T-helper 2 cell treated with Interferon-gamma antibody and Interleukin-4, amounts not matched to agents 100 ng/mL and 5 ng/mL, for 36 hours (primary cell): ENCODE data around the gene ATF7IP. TPM values are rescaled to one million over a fixed set of nuclear protein-coding genes. Genes with fewer than 3 reads are reported as not detected.

ENCODE experiments used
- intact Hi-C: fragments of 100-400 bp; cut with micrococcal nuclease; formaldehyde crosslinking; loops from one replicate; pipeline ENCODE4 v1.15.1; 2023
- total RNA-seq: library from RNA; stranded (reverse); gene quantifications from 2 replicates; pipeline ENCODE4 v1.2.3, GENCODE V29; 2022

ATF7IP gene
- total RNA-seq, 1 donor from 2014 or later: 99.2 TPM

DNA sequence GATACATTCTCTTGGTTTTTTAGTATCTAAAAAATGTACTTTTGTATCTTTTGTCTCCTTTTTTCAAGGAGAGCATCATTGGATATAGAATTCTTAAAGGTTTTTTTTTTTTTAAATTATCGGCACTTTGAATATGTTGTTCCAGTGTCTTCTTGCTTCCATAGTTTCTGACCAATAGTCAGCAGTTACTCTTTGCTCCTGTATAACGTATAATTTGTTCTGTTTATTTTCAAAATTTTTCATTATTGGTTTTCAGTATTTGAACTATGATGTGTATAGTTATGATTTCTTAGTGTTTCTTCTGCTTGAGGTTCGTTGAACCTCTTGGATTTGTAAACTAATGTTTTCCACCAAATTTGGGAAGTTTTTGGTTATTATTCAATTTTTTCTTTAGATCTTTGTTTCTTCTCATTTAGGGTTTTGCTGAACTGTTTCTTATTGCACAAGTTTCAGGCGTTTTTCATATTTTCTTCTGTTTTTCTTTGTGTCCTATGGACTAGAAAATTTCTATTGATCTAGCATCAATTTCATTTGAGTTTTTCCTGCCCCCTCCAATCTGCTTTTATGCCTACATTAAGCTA lies 108.3 kb downstream of the ATF7IP start:
- intact Hi-C loops: no loop called here

DNA sequence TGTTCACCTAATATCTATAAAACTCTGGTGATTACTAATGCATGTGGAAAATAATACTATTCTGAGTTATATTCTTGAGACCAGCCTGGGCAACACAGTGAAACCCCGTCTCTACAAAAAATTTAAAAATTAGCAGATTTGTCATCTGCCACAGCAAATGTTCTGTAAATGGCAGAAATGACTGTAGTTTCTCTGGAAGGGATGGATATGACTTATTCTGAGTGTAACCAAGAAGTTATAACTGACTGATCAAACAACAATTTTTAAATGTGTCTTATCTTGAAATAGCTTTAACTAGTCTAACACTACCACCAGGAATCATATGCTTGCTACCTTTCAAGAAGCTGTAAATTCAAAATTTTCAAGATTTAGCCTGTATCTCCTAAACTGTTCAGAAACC lies 113.5 kb downstream of the ATF7IP start:
- intact Hi-C loops: no loop called here

DNA sequence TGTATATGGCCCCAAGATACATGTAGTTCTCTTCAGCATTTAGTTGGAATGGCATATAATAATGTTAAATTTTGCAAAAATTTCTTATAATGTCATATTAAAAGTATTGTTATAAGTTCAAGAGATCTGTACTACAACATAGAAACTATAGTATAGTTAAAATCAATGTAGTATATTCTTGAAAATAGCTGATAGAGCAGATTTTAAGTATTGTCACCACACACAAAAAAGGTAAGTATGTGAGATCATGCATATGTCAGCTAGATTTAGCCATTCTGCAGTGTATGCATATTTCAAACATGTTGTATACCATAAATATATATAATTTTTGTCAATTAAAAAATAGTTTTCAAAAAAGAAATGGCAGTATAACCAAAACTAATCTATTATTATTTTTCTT lies 115.7 kb downstream of the ATF7IP start:
- intact Hi-C loops: no loop called here

DNA sequence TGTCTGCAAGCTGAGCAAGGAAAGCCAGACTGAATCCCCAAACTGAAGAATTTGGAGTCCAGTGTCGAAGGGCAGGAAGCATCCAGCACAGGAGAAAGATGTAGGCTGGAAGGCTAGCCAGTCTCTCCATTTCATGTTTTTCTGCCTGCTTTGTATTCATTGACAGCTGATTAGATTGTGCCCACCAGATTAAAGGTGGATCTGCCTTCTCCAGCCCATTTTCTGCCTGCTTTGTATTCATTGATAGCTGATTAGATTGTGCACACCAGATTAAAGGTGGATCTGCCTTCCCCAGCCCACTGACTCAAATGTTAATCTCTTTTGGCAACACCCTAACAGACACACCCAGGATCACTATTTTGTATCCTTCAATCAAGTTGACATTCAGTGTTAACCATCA lies 116.9 kb downstream of the ATF7IP start:
- intact Hi-C loops: no loop called here

DNA sequence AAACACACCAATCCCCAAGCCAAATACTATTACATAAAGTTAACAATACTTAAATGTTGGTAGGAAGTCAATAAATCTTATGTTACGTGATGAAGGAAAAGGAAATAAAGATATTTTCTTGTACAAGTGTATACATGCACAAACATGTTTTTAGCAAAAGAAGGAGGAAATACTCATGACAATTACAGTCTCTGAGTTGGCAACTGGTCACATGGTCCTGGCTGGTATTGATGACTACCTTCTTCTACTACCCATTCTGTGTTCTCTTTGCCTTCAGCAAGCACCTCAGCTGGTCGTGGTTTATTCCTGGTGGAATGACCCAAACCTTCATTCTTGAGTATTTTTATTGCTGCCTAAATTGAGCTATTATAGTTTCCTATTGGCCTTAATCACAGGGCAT lies 117.4 kb downstream of the ATF7IP start:
- intact Hi-C loops: no loop called here

DNA sequence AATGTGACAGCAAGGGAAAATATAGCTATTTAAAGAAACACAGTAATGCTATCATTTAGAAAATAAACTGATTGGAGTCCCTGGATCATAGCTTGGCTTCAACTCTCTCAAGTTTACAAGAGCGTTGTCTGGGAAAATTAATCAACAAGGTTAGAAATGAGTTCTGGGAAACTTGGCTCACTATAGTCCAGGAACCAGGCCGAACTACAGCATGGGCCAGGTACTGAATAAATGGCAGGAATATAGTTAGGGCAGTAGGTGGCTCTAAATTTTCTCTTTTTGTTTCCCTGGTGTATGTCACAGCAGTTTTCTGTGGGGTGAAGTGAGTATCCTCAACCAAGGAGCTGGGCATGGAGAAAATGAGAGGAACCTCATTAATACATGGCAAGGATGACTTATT lies 129.8 kb downstream of the ATF7IP start:
- intact Hi-C loops: no loop called here

DNA sequence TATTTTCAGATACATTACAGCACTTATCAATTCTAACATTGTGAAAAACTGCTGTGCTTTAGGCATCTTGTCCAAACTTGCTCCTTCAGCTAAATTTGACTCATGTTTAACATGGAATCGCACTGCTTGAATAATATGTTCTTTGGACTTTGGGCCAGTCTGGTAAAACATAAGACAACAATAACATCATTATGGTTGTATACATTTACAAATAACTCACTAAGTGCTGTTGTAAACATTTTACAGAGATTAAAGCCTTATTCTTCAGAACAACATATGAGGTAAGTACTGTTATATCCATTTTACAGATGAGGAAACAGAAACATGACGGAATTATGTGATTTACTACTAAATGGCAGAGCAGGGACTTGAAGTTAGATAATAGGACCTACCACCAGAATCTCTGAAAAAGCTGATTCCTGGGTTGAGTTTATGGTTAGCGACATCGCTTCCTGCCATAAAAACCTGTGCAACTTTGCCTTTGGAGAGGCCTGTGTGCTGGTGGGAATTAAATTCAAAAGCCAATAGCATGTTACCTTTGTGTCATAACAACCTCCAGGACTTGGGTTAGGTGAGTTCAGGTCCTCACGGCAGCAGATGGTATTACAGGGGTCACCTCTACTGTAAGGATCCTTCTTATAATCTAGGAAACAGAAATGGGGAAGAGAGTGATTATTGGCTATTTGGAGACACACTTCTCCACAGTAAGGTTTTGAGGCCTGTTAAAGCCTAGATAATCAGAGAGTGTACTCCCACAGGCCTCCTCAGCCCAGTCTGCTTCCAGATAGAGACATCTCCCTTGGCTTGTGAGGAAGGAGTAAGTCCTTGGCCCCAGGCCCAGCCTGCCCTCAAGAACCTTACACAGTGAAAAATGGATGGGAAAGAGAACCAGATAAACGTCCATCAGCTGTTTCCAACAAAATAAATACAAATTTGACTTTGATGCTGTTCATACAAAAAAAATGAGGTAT lies 140.4 kb downstream of the ATF7IP start:
- intact Hi-C loops: no loop called here

DNA sequence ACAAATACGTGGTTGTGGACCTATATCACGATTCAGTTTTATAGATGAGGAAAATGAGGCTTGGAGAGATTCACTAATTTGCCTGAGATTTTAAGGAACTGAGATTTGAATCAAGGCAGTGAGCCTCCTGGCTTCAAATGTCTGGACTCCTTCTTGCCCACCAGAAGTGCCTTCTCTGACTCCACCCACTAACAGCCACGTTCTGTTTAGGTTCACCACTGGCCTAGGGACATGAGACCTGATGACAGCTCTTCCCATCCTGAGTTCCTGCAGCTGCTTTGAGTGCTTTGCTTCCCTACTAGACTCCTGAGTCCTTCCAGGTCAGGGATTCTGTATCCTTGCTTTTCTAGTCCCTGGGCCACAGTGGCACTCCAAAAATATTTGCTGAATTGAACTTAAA lies 145.1 kb downstream of the ATF7IP start:
- intact Hi-C loops: no loop called here

DNA sequence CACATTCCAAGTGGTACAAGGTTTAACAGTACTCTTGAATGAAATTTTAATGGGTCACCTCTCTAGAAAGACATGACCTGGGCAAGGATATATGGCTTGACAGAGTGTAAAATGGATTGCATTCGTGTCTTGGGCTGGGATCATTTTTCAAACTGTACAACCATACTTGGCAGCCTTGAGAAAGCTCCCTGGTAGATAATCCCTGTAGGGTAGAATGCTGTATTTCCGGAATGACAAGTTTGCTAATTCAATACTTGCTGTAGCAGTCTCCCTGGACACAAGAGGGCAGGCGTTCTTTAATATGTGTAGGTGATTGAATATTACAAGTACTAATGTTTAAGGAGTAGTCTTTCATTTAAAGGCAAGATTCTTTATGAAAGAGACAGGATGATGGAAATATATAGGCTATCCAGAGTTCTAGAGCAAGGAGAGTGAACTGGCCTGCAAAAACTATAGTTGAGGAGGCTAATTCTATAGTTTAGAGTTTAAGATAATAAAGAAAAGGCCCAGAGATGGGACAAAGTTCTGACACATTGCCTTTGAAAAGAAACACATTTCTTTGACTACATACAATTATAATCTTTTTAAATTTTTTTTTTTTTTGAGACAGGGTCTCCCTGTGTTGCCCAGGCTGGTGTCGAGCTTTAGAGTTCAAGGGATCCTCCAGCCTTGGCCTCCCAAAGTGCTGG lies 148.8 kb downstream of the ATF7IP start:
- intact Hi-C loops: no loop called here

DNA sequence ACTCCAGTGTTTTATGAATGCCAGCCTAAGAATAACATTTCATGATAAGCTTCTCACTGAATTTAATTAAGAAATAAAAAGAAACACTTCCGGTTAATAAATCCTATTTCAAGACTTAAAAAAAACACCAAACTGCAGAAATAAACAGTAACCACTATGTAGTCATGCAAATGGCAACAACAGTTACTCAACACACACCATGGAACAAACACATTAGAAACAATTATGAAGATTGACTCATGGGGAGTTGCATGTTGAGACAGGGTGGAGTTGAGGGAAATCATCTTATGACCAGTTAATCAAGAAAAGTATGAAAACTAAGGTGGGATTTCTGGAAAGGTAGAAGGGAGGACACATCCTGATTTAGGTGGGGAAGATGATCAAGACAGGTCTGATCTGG lies 149.5 kb downstream of the ATF7IP start:
- intact Hi-C loops: no loop called here

DNA sequence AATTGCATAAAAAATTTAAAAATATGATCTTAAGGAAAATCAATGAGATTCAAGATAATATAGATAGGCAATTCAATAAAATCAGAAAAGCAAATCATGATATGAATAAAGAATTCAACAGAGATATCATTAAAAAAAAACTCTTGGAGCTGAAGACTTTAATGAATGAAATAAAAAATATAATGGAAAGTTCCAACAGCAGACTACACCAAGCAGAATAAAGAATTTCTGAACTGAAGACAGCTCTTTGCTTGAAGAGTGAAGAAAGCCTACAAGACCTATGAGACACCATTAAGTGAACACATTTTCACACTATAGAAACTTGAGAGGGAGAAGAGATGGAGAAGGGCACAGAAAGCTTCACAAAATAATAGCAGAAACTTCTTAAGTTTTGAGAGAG lies 156.3 kb downstream of the ATF7IP start:
- intact Hi-C loops: no loop called here

DNA sequence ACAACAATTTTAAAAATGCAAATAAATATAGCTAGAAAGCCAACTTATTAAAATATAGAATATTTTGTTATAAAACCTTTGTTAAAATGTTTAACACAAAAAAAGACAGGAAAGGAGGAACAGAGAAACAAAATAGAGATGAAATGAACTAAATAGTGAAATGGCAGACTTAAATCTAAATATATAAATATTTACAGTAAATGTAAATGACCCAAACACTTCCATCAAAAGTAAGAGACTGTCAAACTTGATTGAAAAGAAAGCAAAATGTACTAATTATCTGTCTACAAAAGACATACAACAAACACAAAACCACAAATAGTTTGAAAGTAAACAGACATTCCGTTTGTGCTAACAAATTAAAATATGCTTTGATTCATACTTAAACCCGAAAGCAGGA lies 160.5 kb downstream of the ATF7IP start:
- intact Hi-C loops: no loop called here

DNA sequence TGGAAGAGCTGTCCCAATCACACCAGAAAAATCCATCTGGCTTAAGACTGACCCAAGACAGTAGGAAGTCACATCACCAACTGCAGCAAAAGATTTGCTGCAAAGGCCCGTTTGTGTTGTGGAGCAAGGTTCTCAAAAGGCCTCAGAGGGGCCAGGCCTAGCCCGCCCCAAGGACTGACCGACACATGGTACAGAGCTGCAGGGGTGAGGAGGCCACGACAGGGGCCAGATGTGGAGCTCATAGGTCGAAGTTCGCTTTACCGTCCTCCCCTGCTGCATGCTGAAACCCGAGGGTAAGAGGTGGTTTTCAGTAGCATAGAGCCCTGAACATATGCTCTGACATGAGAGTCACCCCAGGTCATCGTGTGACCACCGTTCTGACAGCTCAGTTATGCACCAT lies 166.7 kb downstream of the ATF7IP start:
- intact Hi-C loops: no loop called here

DNA sequence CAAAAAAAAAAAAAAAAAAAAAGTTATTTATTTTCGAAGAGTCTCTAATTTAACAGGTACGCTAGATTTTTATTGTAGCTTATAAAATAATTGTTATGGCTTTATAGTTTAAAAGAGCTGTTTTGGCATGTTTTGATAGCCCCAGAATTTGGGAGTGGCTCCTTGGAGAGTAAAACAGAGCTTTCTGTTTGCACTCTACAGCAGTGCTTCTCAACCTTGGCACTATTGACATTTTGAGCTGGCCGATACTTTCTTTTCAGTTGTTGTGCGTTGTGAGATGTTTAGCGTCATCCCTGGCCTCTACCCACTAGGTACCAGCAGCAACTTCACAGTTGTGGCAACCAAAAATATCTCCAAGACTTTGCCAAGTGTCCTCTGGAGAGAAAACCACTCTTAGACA lies 171.6 kb downstream of the ATF7IP start:
- intact Hi-C loops: no loop called here

DNA sequence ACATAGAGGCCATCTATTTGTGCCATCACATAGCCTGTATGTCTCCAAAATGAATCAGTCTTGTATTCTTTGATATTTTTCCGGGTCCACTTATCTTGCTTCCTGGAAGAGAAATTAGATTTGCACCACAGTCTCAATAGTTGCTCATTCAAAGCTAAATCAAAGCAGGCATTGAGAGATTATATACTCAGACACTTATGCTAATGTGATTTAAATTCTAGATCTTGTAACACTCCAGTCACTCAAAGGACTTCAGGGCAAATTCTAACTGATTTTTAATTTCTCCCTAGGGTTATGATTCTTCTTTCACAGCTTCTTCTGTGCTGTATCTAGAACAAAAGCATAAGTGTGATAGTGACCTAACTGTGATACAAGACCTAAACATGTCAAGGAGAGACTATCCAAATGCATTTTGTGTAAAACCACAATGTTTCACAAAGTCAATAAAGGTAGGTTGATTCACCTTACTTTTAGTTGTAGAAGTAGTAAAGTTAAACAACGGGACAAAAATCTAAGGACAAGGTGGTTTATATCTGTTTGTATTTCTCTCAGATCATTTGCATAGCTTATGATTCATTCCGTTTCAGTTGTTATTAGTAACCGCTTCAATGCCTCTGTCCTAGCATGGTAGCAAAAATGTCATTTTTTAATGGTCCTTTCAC lies 175.4 kb downstream of the ATF7IP start:
- intact Hi-C loops: no loop called here

DNA sequence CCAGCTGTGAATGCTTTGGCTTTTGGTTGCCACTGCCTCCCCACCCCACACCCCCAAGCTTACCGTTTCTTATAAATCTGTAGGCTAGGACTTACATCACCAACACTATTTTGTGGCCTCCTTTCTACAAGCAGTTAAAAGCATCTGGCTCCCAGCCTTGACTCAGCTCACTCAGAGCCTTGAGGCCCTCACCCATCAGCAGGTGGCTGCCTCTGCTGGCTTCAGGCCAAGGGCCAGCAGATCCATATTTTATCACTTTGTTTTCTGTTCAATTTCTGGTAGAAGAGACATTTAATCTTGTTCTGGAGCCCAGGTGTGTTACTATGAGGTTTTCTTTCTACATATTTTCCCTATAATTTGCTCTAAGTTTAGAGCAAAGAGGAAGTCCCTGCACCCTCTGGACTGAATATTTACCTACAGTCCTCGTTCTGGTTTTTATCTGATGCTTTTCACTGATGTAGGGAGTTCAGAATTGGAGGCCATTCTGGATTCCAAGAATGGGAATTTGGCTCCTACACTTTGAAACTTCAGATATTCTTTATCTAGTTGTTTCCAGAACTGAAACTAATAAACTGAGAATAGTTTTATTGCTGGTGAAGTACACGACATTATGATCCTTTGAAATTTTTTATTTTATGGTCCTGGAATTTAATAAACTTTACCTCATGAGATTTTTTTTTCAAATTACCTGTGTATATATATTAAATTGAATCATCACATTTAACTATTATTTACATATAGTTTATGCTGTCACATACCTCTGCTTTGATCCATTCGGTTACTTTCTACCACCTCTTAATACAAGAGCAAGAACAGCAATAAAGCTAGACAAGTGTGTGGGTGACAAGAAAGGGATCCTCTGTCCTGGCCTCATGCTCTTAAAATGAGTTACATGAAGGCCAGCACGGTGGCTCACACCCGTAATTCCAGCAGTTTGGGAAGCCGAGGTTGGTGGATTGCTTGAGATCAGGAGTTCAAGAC lies 180.0 kb downstream of the ATF7IP start:
- intact Hi-C loops: no loop called here

DNA sequence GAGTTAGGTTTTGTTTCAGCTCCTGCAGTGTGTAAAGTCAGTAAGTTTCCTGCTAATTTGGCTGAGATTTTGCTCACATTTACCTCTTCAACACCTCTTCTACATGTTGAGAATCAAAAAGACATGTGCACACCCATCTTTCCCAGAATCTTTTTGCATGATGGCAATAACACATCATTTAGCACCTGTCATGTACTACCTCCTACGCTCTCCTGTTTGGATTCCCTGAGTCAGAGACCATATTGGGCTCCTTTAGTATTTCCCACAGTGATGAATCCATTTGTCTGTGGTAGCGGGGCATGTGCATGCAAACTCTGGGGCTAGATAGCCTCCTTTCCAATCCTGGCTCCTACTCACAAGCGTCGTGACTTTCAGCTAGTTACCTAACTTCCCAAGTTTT lies 182.1 kb downstream of the ATF7IP start:
- intact Hi-C loops: no loop called here

DNA sequence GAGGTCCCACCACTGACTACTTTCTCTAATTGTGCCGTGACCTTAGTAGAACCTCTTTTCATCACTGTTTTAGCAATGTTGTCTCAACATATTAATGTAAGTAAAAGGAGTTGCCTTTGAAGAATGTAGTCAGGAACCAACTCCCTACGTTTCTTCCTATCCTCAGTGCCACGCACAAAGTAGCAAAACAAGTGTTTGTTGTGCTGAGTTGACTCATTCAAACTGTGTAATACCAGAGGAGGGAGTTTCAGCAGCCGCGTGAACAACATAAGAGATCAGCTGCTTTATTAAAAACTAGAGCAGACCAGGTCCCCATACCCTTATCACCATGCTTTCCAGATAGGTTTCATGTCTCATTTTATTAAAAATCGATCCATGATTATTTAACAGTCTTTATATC lies 183.1 kb downstream of the ATF7IP start:
- intact Hi-C loops: no loop called here
